HG02973 (cell line): Measurements from ENCODE around the gene CHCHD1.
"Not testable (repeated sequence)": the region's sequence is repeated elsewhere in the genome, so short reads cannot be mapped to it uniquely, and the experiment has no call there.

Source experiments
- ATAC-seq: cut with Tn5 transposase; IDR thresholded peaks from one replicate; pipeline ENCODE4 v1.9.1; 2021; ENCODE audit warnings: moderate library complexity; ENCODE audit not compliant: unreplicated experiment

CHCHD1 gene

GRCh38 chr10:73809061-73809818 lies 27.4 kb downstream of the CHCHD1 start:
- ATAC-seq: no peak

- no peak for ATAC-seq
Measured at GRCh38 chr10:73810358-73810734, 28.5 kb downstream of the CHCHD1 start.

DNA sequence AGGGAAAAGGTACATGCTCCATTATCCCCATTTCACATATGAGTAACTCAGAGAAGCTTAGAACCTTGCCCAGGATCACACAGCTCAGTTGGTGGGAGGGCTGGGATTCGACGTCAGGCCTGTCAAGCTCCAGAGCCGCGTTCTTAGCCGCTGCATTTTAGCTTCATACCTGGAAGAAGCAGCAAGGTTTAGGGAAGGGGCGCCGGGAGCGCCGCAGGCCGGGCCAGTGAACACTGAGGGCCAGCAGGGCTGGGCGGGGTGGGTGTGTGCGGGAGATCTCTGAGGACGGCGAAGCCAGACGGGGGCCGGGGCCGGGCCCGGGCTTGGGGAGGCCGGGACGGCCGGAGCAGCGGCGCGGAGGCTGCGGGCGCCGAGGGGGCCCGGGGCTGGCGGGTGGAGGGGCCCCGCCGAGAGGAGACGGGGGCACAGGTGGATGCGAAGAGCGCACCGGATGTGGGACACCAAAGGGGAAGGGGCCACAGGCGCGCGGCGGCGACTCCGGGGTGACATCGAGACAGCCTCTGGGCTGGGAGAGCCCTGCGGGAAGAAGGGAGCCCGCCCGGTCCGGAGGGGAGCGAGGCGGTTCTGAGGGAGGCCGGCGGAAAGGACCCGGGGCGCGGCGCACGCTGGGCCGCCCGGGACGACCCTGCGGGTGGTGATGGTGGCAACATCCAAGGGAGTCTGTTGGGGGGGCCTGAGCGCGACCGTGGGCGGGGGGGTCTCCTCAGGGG lies 29.1 kb downstream of the CHCHD1 start:
- peak; percentile 27 for ATAC-seq

DNA sequence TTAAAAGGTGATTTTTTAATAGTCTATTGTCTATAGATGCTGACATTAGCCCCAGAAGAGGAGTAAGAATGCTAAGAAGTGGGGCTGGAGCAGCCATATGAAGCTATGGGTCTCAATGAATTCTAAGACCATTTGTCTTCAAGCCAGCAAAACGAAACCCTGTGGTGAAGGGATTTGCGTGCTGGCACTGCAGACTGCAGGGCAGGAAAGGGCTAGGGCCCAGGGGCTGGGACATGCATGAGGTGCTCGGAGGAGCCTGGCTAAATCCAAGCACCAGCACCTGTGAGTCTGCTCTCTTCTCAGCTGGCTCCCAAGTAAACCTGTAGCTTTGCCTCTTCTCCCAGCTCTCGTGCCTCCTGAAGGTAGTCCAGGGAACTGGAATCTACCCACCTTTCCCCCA lies 30.8 kb downstream of the CHCHD1 start:
- no peak for ATAC-seq

GRCh38 chr10:73813333-73813732 lies 31.5 kb downstream of the CHCHD1 start:
- ATAC-seq: no peak

DNA sequence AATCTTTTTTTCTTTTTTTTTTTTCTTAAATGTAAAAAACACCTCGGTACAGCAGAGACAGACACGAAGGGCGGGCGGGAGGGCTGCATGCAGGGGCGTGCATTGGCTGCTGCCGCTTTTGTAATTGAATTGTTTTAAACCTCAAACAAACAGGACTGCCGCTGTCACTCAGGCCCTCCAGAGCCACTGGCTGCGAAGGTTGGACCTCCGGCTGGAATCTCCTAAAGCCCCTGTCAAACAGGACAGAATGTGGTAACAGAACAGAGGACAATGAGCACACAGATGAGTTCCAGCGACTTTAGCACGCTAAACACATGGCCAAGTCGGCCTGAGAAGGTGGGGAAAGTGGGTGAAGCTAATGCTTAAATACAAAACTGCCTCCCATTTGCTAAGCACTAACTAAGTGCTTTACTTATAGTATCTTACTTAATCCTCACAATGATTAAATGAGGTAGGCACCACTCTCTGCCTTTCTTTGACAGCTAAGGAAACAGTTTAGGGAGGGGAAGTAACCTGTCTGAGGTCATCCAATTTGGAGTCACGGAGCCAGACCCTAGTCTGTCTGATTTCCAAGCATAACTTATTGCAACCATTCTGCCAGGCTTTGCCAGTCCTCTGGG lies 32.5 kb downstream of the CHCHD1 start:
- no peak for ATAC-seq

DNA sequence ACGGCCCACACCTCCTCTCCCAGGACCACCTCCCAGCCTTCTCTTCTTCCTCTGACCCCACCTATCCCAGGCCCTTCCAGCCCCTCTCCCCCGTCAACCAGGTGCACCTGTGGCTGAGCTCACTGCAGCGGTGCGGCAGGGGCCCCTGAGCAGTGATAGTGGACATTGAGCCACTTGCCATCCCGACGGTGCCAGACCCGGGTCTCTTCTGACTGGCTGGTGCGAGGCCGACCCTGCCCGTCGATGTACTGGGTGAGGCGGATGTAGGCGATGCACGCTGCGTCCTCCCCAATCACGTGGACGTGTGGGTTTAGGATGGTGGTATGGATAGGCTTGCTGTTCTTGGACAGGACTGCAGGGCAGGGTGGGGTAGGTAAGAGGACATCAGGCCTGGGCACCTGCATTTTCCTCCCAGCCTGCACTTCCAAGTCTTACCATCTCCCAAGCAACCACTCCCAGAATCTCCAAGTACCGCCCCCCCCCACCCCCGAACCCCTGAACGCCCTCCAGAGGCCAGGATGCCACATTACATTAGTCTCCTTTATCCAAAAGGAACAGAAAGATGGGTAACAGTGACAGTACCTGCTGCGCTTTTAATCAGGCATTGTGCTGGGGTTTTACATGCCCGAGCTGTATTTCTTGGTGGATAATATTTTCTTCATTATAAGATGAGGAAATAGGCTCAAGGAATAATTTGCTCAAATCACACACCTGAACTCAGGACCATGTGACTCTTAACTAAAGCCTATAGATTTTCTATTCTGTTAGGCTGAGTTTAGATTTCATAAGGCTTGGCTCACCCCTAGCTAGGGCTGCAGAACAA lies 33.3 kb downstream of the CHCHD1 start:
- ATAC-seq: no peak

DNA sequence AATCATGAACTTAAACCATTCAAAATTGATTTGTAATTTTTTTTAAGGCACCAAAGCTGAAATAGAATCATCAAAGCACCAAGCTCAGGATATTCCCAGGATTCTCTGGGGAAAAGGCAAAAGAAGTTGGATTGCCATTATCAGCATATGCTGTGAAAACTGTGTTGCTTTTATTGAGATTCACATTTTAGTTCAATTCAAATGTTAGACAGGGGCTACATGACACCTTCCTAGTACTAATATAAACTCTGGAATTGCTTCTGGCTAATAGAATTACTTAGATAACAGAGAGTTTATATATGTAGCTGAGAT lies 33.8 kb downstream of the CHCHD1 start:
- no peak for ATAC-seq

- no peak for ATAC-seq
Measured at GRCh38 chr10:73816917-73817729, 35.3 kb downstream of the CHCHD1 start.

DNA sequence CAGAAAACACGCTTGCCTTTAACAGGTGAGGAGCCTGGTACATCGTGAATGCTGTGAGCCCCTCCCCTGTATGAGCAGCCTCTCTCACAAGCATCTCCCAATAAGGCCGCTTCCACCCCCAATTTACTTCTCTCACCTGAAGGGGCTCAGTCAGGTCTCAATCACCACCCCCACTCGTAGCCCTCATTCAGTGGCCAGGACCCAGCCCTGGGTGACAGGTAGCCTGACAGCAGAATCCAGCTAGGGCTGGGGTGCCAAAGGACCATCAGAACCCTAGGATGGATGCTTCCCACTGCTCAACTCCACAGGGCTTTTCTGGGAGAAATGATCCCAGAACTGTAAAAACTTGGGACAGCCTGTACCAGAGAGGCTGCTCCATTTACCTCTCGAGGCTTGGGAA lies 36.0 kb downstream of the CHCHD1 start:
- no peak for ATAC-seq

GRCh38 chr10:73818402-73818801 lies 36.6 kb downstream of the CHCHD1 start:
- no peak for ATAC-seq

DNA sequence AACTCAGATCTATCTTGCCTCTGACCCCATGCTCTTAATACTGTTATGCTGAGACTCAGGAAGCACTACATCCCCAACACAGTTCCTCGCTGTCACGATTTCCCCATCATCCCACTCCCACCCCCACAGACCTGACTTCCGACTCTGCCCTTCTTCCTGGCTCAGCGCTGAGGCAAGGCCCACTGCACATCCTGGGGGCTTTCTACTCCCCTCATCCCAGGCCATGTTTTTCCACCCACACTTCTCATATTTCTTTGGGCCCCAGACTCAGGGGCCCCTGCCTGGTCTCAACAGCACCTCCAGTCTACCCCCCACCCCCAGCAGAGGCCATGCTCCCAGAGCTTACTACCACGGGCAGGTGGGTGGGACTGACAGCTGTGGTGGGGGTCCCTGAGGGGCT lies 37.2 kb downstream of the CHCHD1 start:
- no peak for ATAC-seq

GRCh38 chr10:73819513-73820093 lies 37.8 kb downstream of the CHCHD1 start:
- no peak for ATAC-seq

DNA sequence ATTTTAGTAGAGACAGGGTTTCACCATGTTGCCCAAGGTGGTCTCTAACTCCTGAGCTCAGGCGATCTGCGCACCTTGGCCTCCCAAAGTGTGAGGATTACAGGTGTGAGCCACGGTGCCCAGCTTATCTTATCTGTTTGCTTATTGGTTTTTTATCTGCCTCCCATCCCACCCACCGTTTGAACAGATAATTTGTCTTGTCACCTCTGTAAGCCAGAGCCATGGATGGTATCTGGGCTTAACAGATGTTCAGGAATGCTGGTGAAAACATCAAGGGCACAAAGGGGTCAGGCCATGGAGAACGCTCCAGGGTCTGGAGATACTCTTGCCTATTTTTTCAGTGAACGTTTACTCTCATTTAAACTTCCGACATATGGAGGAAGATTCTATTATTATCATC lies 41.5 kb downstream of the CHCHD1 start:
- ATAC-seq: no peak

DNA sequence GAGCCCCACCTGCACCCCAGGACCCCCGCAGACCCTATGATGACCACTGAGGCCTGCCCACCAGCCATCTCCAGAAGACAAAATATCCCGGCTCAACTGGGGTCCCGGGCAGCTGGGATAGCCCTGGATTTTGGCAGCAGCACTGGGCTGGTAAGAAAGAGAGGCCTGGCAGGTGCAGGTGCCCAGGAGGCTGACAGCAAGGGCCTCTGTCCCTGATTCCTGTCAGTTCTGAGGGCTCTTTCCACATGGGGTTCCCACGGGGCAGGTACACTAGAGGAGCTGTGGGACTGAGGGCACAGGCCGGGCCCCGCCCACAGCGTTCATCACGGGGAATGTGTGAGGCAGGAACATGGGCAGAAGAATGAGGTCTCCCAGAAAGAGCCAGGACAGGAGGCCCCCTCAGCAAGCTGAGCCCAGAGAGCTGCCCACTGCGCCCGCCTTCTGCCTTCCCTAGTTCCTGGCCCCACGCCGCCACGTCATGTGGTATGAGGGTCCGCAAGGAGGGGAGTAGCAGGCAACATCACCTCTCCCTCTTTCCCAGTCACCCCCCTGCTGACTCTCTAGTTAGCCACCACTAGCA lies 42.4 kb downstream of the CHCHD1 start:
- ATAC-seq: no peak

GRCh38 chr10:73827346-73828089 lies 45.7 kb downstream of the CHCHD1 start:
- ATAC-seq: no peak

GRCh38 chr10:73828161-73828560 lies 46.3 kb downstream of the CHCHD1 start:
- ATAC-seq: no peak

GRCh38 chr10:73829090-73829489 lies 47.2 kb downstream of the CHCHD1 start:
- ATAC-seq: not testable (repeated sequence)
